SHP77 (cell line): ENCODE measurements around the gene AQP3.
"Not testable (repeated sequence)": the region's sequence is repeated elsewhere in the genome, so short reads cannot be mapped to it uniquely, and the experiment has no call there.

ENCODE experiments used
- DNase-seq, 2 experiments: peaks; one replicate each; lab custom pipeline; 2025; lab: John Stamatoyannopoulos, UW

AQP3 gene

GRCh38 chr9:33440609-33441008 is 6.8 kb downstream of the AQP3 start:
- no peak for DNase-seq

- DNase-seq, result no peak
Observed at GRCh38 chr9:33440204-33440603, 7.2 kb downstream of the AQP3 start.

- DNase-seq, result no peak
Observed at GRCh38 chr9:33439731-33440130, 7.7 kb downstream of the AQP3 start.

- no peak for DNase-seq
Observed at GRCh38 chr9:33438926-33439680, 8.3 kb downstream of the AQP3 start.

- DNase-seq, result no peak
Observed at GRCh38 chr9:33437898-33438297, 9.5 kb downstream of the AQP3 start.

- DNase-seq, result no peak
Observed at GRCh38 chr9:33437205-33437604, 10.2 kb downstream of the AQP3 start.

GRCh38 chr9:33436445-33436844 is 10.9 kb downstream of the AQP3 start:
- DNase-seq, result no peak

GRCh38 chr9:33435821-33436277 is 11.5 kb downstream of the AQP3 start:
- DNase-seq, result no peak

GRCh38 chr9:33434317-33435105 is 12.9 kb downstream of the AQP3 start:
- DNase-seq, result no peak

GRCh38 chr9:33433871-33434270 is 13.5 kb downstream of the AQP3 start:
- DNase-seq, result no peak

- no peak for DNase-seq
Observed at GRCh38 chr9:33431420-33431819, 16.0 kb downstream of the AQP3 start.

GRCh38 chr9:33430942-33431341 is 16.5 kb downstream of the AQP3 start:
- no peak for DNase-seq

GRCh38 chr9:33429256-33429985 is 18.0 kb downstream of the AQP3 start:
- DNase-seq, result no peak

GRCh38 chr9:33426843-33427293 is 20.5 kb downstream of the AQP3 start:
- no peak for DNase-seq

GRCh38 chr9:33425128-33425533 is 22.3 kb downstream of the AQP3 start:
- no peak for DNase-seq

- DNase-seq, result not testable (repeated sequence)
Observed at GRCh38 chr9:33424492-33424891, 22.9 kb downstream of the AQP3 start.

GRCh38 chr9:33424043-33424442 is 23.4 kb downstream of the AQP3 start:
- not testable (repeated sequence) for DNase-seq

- no peak for DNase-seq
Observed at GRCh38 chr9:33419708-33420303, 27.6 kb downstream of the AQP3 start.

- no peak for DNase-seq
Observed at GRCh38 chr9:33418090-33418489, 29.3 kb downstream of the AQP3 start.

- no peak for DNase-seq
Observed at GRCh38 chr9:33416996-33417395, 30.4 kb downstream of the AQP3 start.

- peak; percentile 69 to 75 for DNase-seq
Observed at GRCh38 chr9:33415501-33416038, 31.8 kb downstream of the AQP3 start.
